HL-60 (cell line): ENCODE measurements around the gene NDUFAB1.

ENCODE experiments used
- POLR2AphosphoS5 ChIP-seq: IDR thresholded peaks from 2 replicates; pipeline ENCODE4 v1.6.1; 2012; ENCODE audit warnings: low read depth
- SPI1 ChIP-seq: IDR thresholded peaks from 2 replicates; pipeline ENCODE4 v1.6.1; 2012; ENCODE audit warnings: low read depth, mild to moderate bottlenecking, borderline replicate concordance
- TF ChIP-seq, protein P1 (sequence below): IDR thresholded peaks from one replicate; pipeline ENCODE4 v1.5.1; 2011; ENCODE audit warnings: low read length, control low read depth, inconsistent platforms; ENCODE audit not compliant: insufficient read depth

DNA sequence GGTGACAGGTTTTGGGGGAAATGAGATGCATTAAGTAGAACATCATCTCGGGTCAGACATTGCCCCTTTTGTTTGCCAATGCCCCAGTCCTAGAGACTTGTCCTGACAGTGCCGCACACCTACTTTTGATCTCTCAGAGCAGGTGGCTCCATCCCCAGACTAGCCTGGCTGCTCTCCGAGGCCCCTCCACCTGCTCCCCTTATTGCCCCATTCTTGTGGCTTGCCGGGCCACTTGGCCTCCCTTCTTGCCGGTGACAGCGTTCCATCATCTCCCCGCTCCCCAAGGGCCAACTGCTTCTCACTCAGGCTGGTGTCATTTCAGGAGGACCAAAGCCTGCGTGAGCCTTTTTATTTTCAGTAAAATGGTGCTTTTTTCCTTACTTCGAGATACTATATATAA, 23.7 kb downstream of the NDUFAB1 start:
- TF ChIP-seq, protein P1, sequence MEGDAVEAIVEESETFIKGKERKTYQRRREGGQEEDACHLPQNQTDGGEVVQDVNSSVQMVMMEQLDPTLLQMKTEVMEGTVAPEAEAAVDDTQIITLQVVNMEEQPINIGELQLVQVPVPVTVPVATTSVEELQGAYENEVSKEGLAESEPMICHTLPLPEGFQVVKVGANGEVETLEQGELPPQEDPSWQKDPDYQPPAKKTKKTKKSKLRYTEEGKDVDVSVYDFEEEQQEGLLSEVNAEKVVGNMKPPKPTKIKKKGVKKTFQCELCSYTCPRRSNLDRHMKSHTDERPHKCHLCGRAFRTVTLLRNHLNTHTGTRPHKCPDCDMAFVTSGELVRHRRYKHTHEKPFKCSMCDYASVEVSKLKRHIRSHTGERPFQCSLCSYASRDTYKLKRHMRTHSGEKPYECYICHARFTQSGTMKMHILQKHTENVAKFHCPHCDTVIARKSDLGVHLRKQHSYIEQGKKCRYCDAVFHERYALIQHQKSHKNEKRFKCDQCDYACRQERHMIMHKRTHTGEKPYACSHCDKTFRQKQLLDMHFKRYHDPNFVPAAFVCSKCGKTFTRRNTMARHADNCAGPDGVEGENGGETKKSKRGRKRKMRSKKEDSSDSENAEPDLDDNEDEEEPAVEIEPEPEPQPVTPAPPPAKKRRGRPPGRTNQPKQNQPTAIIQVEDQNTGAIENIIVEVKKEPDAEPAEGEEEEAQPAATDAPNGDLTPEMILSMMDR, result no peak
- TF ChIP-seq SPI1 (no peak), POLR2AphosphoS5 (no peak)
